ENCODE results near the gene CCDC81. TPM values are rescaled to one million over a fixed set of nuclear protein-coding genes. Genes with fewer than 3 reads are reported as not detected.

Gene CCDC81
- polyA plus RNA-seq, 1 donor (not counting 4 experiments of a cell fraction or from before 2014, with no cell fraction given): 0.42 TPM

GRCh38 chr11:86463120-86463519, 88.4 kb downstream of the CCDC81 start:
- Histone ChIP-seq H4K20me1 (ENCODE audit: control insufficient read depth, extremely low read depth, insufficient read depth, low read length) (no peaks in the 10 kb centered on the region), H3K9me1 (ENCODE audit: control insufficient read depth, extremely low read depth, insufficient read depth, low read length) (no peaks in the 10 kb centered on the region), H3K9ac (ENCODE audit: control insufficient read depth, extremely low read depth, insufficient read depth, low read length) (no peak overlapping the region), H3K79me2 (ENCODE audit: control insufficient read depth, insufficient read depth, low read length) (no peaks in the 10 kb centered on the region), H3K4me2 (ENCODE audit: control insufficient read depth, extremely low read depth, insufficient read depth, low read depth, low read length) (peak overlapping the region; percentile 24), H3K9me3 (ENCODE audit: control insufficient read depth, low read depth, low read length) (no peaks in the 10 kb centered on the region), H3K36me3 (ENCODE audit: control insufficient read depth in 2 of 2, extremely low read depth in 1 of 2, insufficient read depth in 2 of 2, low read length in 2 of 2) (no peaks in the 10 kb centered on the region), H3K4me1 (ENCODE audit: control insufficient read depth, extremely low read depth, insufficient read depth, low read length) (peaks cover 43% of the 10 kb centered on the region), H3K4me3 (ENCODE audit: control insufficient read depth in 2 of 3, extremely low read depth in 1 of 3, insufficient read depth in 2 of 3, low read depth in 1 of 3, low read length in 3 of 3) (no peak overlapping the region), H3K27ac (ENCODE audit: control insufficient read depth, insufficient read depth, low read length) (no peak overlapping the region), H3K27me3 (ENCODE audit: control insufficient read depth, extremely low read depth, insufficient read depth, low read length) (no peaks in the 10 kb centered on the region), H2AFZ (ENCODE audit: control insufficient read depth, low read length) (no peak overlapping the region)
- dilution Hi-C loops (cut with MboI; ENCODE audit: extremely low pct_ligation_motif_present, low sequenced_read_pairs): no loop called here
- DNase-seq (ENCODE audit: low read depth, low spot score) (peak; percentile 81), FAIRE-seq (peak; percentile 90)
- TF ChIP-seq CTCF (optimal IDR thresholded peaks at IDR 0.05 in 1 of 3, IDR thresholded peaks at IDR 0.05 in 1 of 3, conservative IDR thresholded peaks at IDR 0.05 in 1 of 3; ENCODE audit: extremely low read depth in 1 of 3, insufficient read depth in 2 of 3, low read length in 3 of 3) (peak in 1 of 3 experiments; percentile 3), EZH2 (IDR thresholded peaks at IDR 0.05; ENCODE audit: low read length) (no peak)

- FAIRE-seq: peak; percentile 59
These were observed 89.3 kb downstream of the CCDC81 start for GRCh38 chr11:86463955-86464354.

More at GRCh38 chr11:86463955-86464354, 89.3 kb downstream of the CCDC81 start:
- Histone ChIP-seq H3K9me3 (ENCODE audit: control insufficient read depth, low read depth, low read length) (no peaks in the 10 kb centered on the region), H4K20me1 (ENCODE audit: control insufficient read depth, extremely low read depth, insufficient read depth, low read length) (no peaks in the 10 kb centered on the region), H3K9ac (ENCODE audit: control insufficient read depth, extremely low read depth, insufficient read depth, low read length) (no peak overlapping the region), H3K79me2 (ENCODE audit: control insufficient read depth, insufficient read depth, low read length) (no peaks in the 10 kb centered on the region), H3K4me2 (ENCODE audit: control insufficient read depth, extremely low read depth, insufficient read depth, low read depth, low read length) (no peak overlapping the region), H3K4me3 (ENCODE audit: control insufficient read depth in 2 of 3, extremely low read depth in 1 of 3, insufficient read depth in 2 of 3, low read depth in 1 of 3, low read length in 3 of 3) (no peak overlapping the region), H3K36me3 (ENCODE audit: control insufficient read depth in 2 of 2, extremely low read depth in 1 of 2, insufficient read depth in 2 of 2, low read length in 2 of 2) (no peaks in the 10 kb centered on the region), H3K27ac (ENCODE audit: control insufficient read depth, insufficient read depth, low read length) (no peak overlapping the region), H3K9me1 (ENCODE audit: control insufficient read depth, extremely low read depth, insufficient read depth, low read length) (no peaks in the 10 kb centered on the region), H3K4me1 (ENCODE audit: control insufficient read depth, extremely low read depth, insufficient read depth, low read length) (peaks cover 40% of the 10 kb centered on the region), H2AFZ (ENCODE audit: control insufficient read depth, low read length) (no peak overlapping the region), H3K27me3 (ENCODE audit: control insufficient read depth, extremely low read depth, insufficient read depth, low read length) (no peaks in the 10 kb centered on the region)
- dilution Hi-C loops (cut with MboI; ENCODE audit: extremely low pct_ligation_motif_present, low sequenced_read_pairs): no loop called here
- DNase-seq (ENCODE audit: low read depth, low spot score): no peak
- no peak for TF ChIP-seq EZH2 (IDR thresholded peaks at IDR 0.05; ENCODE audit: low read length)
- TF ChIP-seq CTCF (optimal IDR thresholded peaks at IDR 0.05 in 1 of 3, IDR thresholded peaks at IDR 0.05 in 1 of 3, conservative IDR thresholded peaks at IDR 0.05 in 1 of 3; ENCODE audit: extremely low read depth in 1 of 3, insufficient read depth in 2 of 3, low read length in 3 of 3): no peak
